IMR-90 (cell line): ENCODE results near the gene DVL1. TPM values are rescaled to one million over a fixed set of nuclear protein-coding genes. Genes with fewer than 3 reads are reported as not detected.

Experiments
- ATAC-seq: fragments of 200-7000 bp; cut with Tn5 transposase; 2 replicates; pipeline ENCODE4 v1.9.1; 2020; ENCODE audit warnings: low read depth, mild to moderate bottlenecking, moderate library complexity
- BruUV-seq: library from RNA; stranded (reverse); fragments of 400-500 nt; replicated peaks from 2 replicates; lab custom pipeline; 2021; lab: Mats Ljungman, UMichigan
- CTCF ChIA-PET: fragments of 300-600 bp; formaldehyde crosslinking; extraction: SDS; loops from one replicate; lab custom pipeline; 2021; ENCODE audit warnings: antibody characterized with exemption; lab: Yijun Ruan, JAX
- POLR2A ChIA-PET: fragments of 300-600 bp; sonication (Branson Sonifier 250); formaldehyde crosslinking; loops from one replicate; lab custom pipeline; 2022; ENCODE audit warnings: antibody characterized with exemption; ENCODE audit not compliant: unreplicated experiment; lab: Charles Lee
- DNase-seq: peaks from one replicate; pipeline ENCODE4 v3.0.0; 2013
- H2AFZ ChIP-seq: replicated peaks from 2 replicates; pipeline ENCODE3; 2013; ENCODE audit warnings: low read length, mild to moderate bottlenecking; ENCODE audit not compliant: poor library complexity
- H2AK5ac ChIP-seq: 2 replicates; pipeline ENCODE4 v1.6.1; 2013; ENCODE audit warnings: low read depth, low read length, inconsistent platforms
- H2AK9ac ChIP-seq: replicated peaks from 2 replicates; pipeline ENCODE3; 2013; ENCODE audit warnings: mild to moderate bottlenecking, low read depth, low read length, moderate library complexity; ENCODE audit not compliant: poor library complexity
- H2BK120ac ChIP-seq: 2 replicates; pipeline ENCODE4 v1.6.1; 2013; ENCODE audit warnings: low read depth, low read length, inconsistent platforms
- H2BK15ac ChIP-seq: 3 replicates; pipeline ENCODE4 v1.6.1; 2013; ENCODE audit warnings: low read depth, low read length, inconsistent platforms
- H2BK20ac ChIP-seq: 2 replicates; pipeline ENCODE4 v1.6.1; 2013; ENCODE audit warnings: low read depth, mild to moderate bottlenecking, inconsistent platforms, low read length, moderate library complexity
- H2BK5ac ChIP-seq: 2 replicates; pipeline ENCODE4 v1.6.1; 2013; ENCODE audit warnings: mild to moderate bottlenecking, low read depth, low read length, inconsistent platforms; ENCODE audit not compliant: poor library complexity, severe bottlenecking
- H3K14ac ChIP-seq: replicated peaks from 2 replicates; pipeline ENCODE4 v1.6.1; 2013; ENCODE audit warnings: low read depth, low read length, inconsistent platforms
- H3K18ac ChIP-seq: 2 replicates; pipeline ENCODE4 v1.6.1; 2013; ENCODE audit warnings: low read depth, low read length, control low read depth
- H3K23ac ChIP-seq: 2 replicates; pipeline ENCODE4 v1.6.1; 2013; ENCODE audit warnings: low read depth, low read length, inconsistent platforms
- H3K27ac ChIP-seq: 2 replicates; pipeline ENCODE4 v1.5.1; 2013; ENCODE audit warnings: mild to moderate bottlenecking, control low read depth, low read length; ENCODE audit not compliant: insufficient read depth
- H3K27me3 ChIP-seq: 2 replicates; pipeline ENCODE4 v1.6.1; 2013; ENCODE audit warnings: low read length; ENCODE audit not compliant: control insufficient read depth, insufficient read depth
- H3K36me3 ChIP-seq: 2 replicates; pipeline ENCODE4 v1.6.1; 2013; ENCODE audit warnings: low read length, mixed read lengths; ENCODE audit not compliant: control insufficient read depth, insufficient read depth
- H3K4ac ChIP-seq: 2 replicates; pipeline ENCODE4 v1.6.1; 2013; ENCODE audit warnings: low read depth, low read length, inconsistent platforms
- H3K4me1 ChIP-seq: 2 replicates; pipeline ENCODE4 v1.6.1; 2013; ENCODE audit warnings: low read length, mixed read lengths; ENCODE audit not compliant: control insufficient read depth, insufficient read depth
- H3K4me2 ChIP-seq: 2 replicates; pipeline ENCODE4 v1.6.1; 2013; ENCODE audit warnings: low read depth, mild to moderate bottlenecking, control low read depth, low read length, moderate library complexity
- H3K4me3 ChIP-seq: 2 replicates; pipeline ENCODE4 v1.5.1; 2013; ENCODE audit warnings: low read depth, mild to moderate bottlenecking, control low read depth, low read length, moderate library complexity; ENCODE audit not compliant: insufficient read depth
- H3K56ac ChIP-seq: 2 replicates; pipeline ENCODE4 v1.6.1; 2013; ENCODE audit warnings: low read length, inconsistent platforms; ENCODE audit not compliant: insufficient read depth; ENCODE audit errors: extremely low read depth
- H3K79me1 ChIP-seq, 2 experiments: 2 replicates each; pipeline ENCODE4 v1.6.1; 2013; ENCODE audit warnings: low read length in 2 of 2, inconsistent platforms in 1 of 2, low read depth in 1 of 2
- H3K9ac ChIP-seq: 2 replicates; pipeline ENCODE4 v1.6.1; 2013; ENCODE audit warnings: low read depth, low read length, control low read depth
- H3K9me1 ChIP-seq: 2 replicates; pipeline ENCODE4 v1.6.1; 2013; ENCODE audit warnings: low read length, inconsistent platforms; ENCODE audit not compliant: insufficient read depth
- H3K9me3 ChIP-seq: 2 replicates; pipeline ENCODE4 v1.6.1; 2013; ENCODE audit warnings: low read length; ENCODE audit not compliant: control insufficient read depth, insufficient read depth
- H4K20me1 ChIP-seq: 2 replicates; pipeline ENCODE4 v1.6.1; 2013; ENCODE audit warnings: low read length, inconsistent platforms; ENCODE audit not compliant: insufficient read depth
- H4K5ac ChIP-seq: 2 replicates; pipeline ENCODE4 v1.6.1; 2013; ENCODE audit warnings: mild to moderate bottlenecking, low read depth, low read length, control low read depth
- H4K8ac ChIP-seq, 2 experiments: 2 replicates each; pipeline ENCODE4 v1.6.1; 2013; ENCODE audit warnings: low read depth in 2 of 2, low read length in 2 of 2, control low read depth in 1 of 2, inconsistent platforms in 1 of 2
- H4K91ac ChIP-seq: 2 replicates; pipeline ENCODE4 v1.6.1; 2013; ENCODE audit warnings: low read depth, low read length, inconsistent platforms; ENCODE audit not compliant: insufficient read depth
- CEBPB ChIP-seq: IDR thresholded peaks from 2 replicates; pipeline ENCODE4 v1.6.1; 2012; ENCODE audit warnings: low read depth, low read length, improper control_type of control experiment
- CTCF ChIP-seq: conservative IDR thresholded peaks from 2 replicates; pipeline ENCODE4 v1.5.1; 2012; ENCODE audit warnings: mild to moderate bottlenecking, low read depth, low read length, improper control_type of control experiment
- RAD21 ChIP-seq: IDR thresholded peaks from 2 replicates; pipeline ENCODE4 v1.6.1; 2012; ENCODE audit warnings: low read length, improper control_type of control experiment
- RCOR1 ChIP-seq: IDR thresholded peaks from 2 replicates; pipeline ENCODE4 v1.6.1; 2012; ENCODE audit warnings: mild to moderate bottlenecking, low read length, improper control_type of control experiment; ENCODE audit not compliant: insufficient replicate concordance
- WGBS, 2 experiments: methylation state at CpG; one replicate each; pipeline versions ENCODE4 v1.1.5 to v1.1.7; 2013; ENCODE audit warnings: missing lambda C conversion rate in 2 of 2; ENCODE audit not compliant: insufficient read length in 1 of 2; ENCODE audit errors: extremely low coverage in 2 of 2; 5-methylcytosine and 5-hydroxymethylcytosine counted together
- dilution Hi-C: fragments of 300-500 bp; cut with HindIII; formaldehyde crosslinking; loops from one replicate; pipeline ENCODE4 v1.14.3; 2018; ENCODE audit warnings: low sequenced_read_pairs; ENCODE audit not compliant: unreplicated experiment
- in situ Hi-C: fragments of 300-500 bp; cut with MboI; formaldehyde crosslinking; loops from 3 replicates; pipeline ENCODE4 v1.14.3; 2019; ENCODE audit warnings: low sequenced_read_pairs, inconsistent platforms, mixed read lengths
- intact Hi-C: fragments of 100-400 bp; cut with micrococcal nuclease; formaldehyde crosslinking; loops from 2 replicates; pipeline ENCODE4 v1.10.0; 2022
- polyA plus RNA-seq, 3 experiments: library from polyadenylated mRNA; depleted of rRNA; stranded (reverse); fragments of >200 nt; gene quantifications; 2 replicates each; pipeline ENCODE4 v1.2.3, GENCODE V29; 2012; ENCODE audit warnings: low replicate concordance in 1 of 3
- total RNA-seq: library from RNA; depleted of rRNA; stranded (reverse); fragments of >200 nt; gene quantifications from 2 replicates; pipeline ENCODE4 v1.2.3, GENCODE V29; 2012
- TF ChIP-seq, protein P1 (sequence below): fragments of 150-350 bp; IDR thresholded peaks from 2 replicates; pipeline ENCODE4 v1.6.1; 2017; ENCODE audit warnings: mild to moderate bottlenecking, antibody characterized with exemption, low read length, low read depth

DVL1 gene
- total and polyA plus RNA-seq, 2 of the 4 experiments (the other 2 are of a cell fraction) = 27.2 to 35.9 TPM

DNA sequence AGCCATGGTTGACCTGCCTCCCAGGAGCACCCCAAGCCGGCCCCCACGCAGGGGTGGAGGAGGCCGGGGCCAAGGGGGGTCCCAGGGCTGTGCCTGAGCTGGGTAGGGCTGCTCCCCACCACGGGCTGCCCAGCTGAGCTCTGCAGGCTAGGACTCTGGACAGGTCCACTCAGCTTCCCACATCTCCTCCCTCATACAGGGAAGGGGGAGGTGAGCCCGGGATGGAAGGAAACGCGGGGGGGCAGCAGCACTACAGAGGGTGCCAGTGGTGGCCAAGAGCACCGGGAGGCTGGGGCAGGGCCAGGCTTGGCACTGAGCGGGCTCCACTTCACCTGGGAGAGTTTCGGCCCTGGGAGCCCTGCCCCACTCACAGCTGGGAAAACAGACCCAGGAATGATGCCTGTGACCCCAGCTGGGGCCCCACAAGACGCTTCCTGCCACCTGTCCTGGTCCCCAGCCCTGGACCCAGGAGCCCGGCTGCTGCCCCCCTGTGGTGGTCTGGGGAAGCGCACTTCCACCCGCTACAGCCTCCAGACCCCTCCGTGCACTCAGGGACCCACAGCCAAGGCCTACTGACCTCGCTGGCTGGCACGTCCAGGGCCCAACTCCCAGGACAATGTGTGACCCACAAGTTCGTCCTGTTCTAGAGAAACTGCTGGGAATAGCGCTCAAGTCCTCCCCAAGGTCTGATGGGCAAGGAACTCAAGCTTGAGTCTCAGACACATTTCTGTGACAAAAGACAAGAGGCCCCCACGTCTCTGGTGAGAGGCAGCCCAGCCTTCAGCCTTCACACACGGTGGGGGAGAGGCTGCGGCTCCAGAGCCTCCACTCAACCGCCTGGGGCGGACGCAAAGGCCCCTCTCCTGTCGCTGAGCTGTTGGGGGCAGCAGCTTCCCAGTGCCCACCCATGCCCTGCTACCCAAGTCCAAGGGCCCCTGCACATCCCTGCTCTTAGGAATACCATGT is 22.8 kb upstream of the DVL1 start (continued):
- TF ChIP-seq, protein P1, sequence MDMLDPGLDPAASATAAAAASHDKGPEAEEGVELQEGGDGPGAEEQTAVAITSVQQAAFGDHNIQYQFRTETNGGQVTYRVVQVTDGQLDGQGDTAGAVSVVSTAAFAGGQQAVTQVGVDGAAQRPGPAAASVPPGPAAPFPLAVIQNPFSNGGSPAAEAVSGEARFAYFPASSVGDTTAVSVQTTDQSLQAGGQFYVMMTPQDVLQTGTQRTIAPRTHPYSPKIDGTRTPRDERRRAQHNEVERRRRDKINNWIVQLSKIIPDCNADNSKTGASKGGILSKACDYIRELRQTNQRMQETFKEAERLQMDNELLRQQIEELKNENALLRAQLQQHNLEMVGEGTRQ = no peak
- TF ChIP-seq RCOR1 = no peak

GRCh38 chr1:1371364-1371745 is 22.1 kb upstream of the DVL1 start:
- H4K91ac ChIP-seq = no peak overlapping the region
- H3K9ac ChIP-seq = no peak overlapping the region
- peak overlapping the region; percentile 82 for H2AK9ac ChIP-seq
- H3K56ac ChIP-seq = no peak overlapping the region
- no peak overlapping the region for H2BK15ac ChIP-seq
- intact Hi-C loops = no loop called here
- in situ Hi-C loops = no loop called here
- H2AFZ ChIP-seq = peak overlapping the region; percentile 29
- no peak overlapping the region for H3K4ac ChIP-seq
- BruUV-seq = no TSS peak
- H3K79me1 ChIP-seq = peaks cover 3 to 48% of the 10 kb centered on the region in 2 experiments; a peak in 3 of 4 replicates
- H4K8ac ChIP-seq = no peak overlapping the region
- no CpG with 5 or more reads among the region's 12 CpGs for WGBS, 2 experiments
- H2BK5ac ChIP-seq = peak overlapping the region; percentile 10
- CTCF ChIA-PET = interaction anchor here (0.8 kb wide), 1 partner anchor 23 kb away, joined by 3 read pairs; no protein-coding TSS in a partner anchor
- DNase-seq (no peak), ATAC-seq (no peak)
- no peak for TF ChIP-seq CEBPB
- TF ChIP-seq RAD21 = no peak
- TF ChIP-seq CTCF = no peak
- no peak overlapping the region for H3K27ac ChIP-seq
- no peak overlapping the region for H2BK120ac ChIP-seq
- H3K27me3 ChIP-seq = no peaks in the 10 kb centered on the region
- H3K23ac ChIP-seq = no peak overlapping the region
- H4K5ac ChIP-seq = no peak overlapping the region
- no peak overlapping the region for H3K4me3 ChIP-seq
- peaks cover 8% of the 10 kb centered on the region for H3K36me3 ChIP-seq
- peaks cover 12% of the 10 kb centered on the region for H3K4me1 ChIP-seq
- no peak overlapping the region for H3K4me2 ChIP-seq
- POLR2A ChIA-PET = no interaction called here
- H3K18ac ChIP-seq = no peak overlapping the region
- H2AK5ac ChIP-seq = peak overlapping the region; percentile 60
- dilution Hi-C loops = no loop called here
- H4K20me1 ChIP-seq = peaks cover 11% of the 10 kb centered on the region; the same call in 1 of the 2 replicates
- no peaks in the 10 kb centered on the region for H3K9me3 ChIP-seq
- no peak overlapping the region for H3K14ac ChIP-seq
- 0 out of 2 replicates have a peak, but pooled peaks cover 5% of the 10 kb centered on the region for H3K9me1 ChIP-seq
- H2BK20ac ChIP-seq = no peak overlapping the region
